Type B pancreatic cell (in vitro differentiated cells): ENCODE results near the gene NALCN. TPM values are rescaled to one million over a fixed set of nuclear protein-coding genes. Genes with fewer than 3 reads are reported as not detected.
"Not testable (repeated sequence)": the region's sequence is repeated elsewhere in the genome, so short reads cannot be mapped to it uniquely, and the experiment has no call there.

Experiments
- DNase-seq: peaks from one replicate; pipeline ENCODE4 v3.0.0; 2021; ENCODE audit warnings: mixed read lengths; ENCODE audit not compliant: unreplicated experiment; ENCODE audit errors: extremely low spot score
- H3K27ac Mint-ChIP-seq: 2 replicates; pipeline ENCODE4 v1.8.0; 2021; ENCODE audit warnings: mild to moderate bottlenecking, mixed read lengths
- H3K27me3 Mint-ChIP-seq: 2 replicates; pipeline ENCODE4 v1.8.0; 2021; ENCODE audit warnings: mixed read lengths
- H3K36me3 Mint-ChIP-seq: 2 replicates; pipeline ENCODE4 v1.8.0; 2021; ENCODE audit warnings: mixed read lengths
- H3K4me1 Mint-ChIP-seq: one replicate; pipeline ENCODE4 v1.8.0; 2021; ENCODE audit warnings: mixed read lengths; ENCODE audit not compliant: unreplicated experiment
- H3K4me3 Mint-ChIP-seq: 2 replicates; pipeline ENCODE4 v1.8.0; 2021; ENCODE audit warnings: mild to moderate bottlenecking, mixed read lengths
- H3K9me3 Mint-ChIP-seq: 2 replicates; pipeline ENCODE4 v1.8.0; 2021; ENCODE audit warnings: mixed read lengths
- CTCF ChIP-seq: fragments of 200-600 bp; sonication (generic); conservative IDR thresholded peaks from 2 replicates; pipeline ENCODE4 v1.5.0; 2021; ENCODE audit warnings: antibody characterized with exemption, mild to moderate bottlenecking
- total RNA-seq: library from RNA; stranded (reverse); gene quantifications from 2 replicates; pipeline ENCODE4 v1.2.1, GENCODE V29; 2021; ENCODE audit warnings: low replicate concordance

Gene NALCN
- total RNA-seq, 1 donor from 2014 or later: 0.70 TPM

- Mint-ChIP-seq H3K4me3 (no peak overlapping the region), H3K9me3 (no peaks in the 10 kb centered on the region), H3K27ac (no peak overlapping the region), H3K27me3 (no peaks in the 10 kb centered on the region), H3K4me1 (peaks cover 4% of the 10 kb centered on the region), H3K36me3 (no peaks in the 10 kb centered on the region)
- TF ChIP-seq CTCF: no peak
- DNase-seq: no peak
These were observed 92.7 kb downstream of the NALCN start for GRCh38 chr13:101323601-101324000.

GRCh38 chr13:101317986-101318523 lies 98.3 kb downstream of the NALCN start:
- H3K27me3 Mint-ChIP-seq: no peaks in the 10 kb centered on the region
- TF ChIP-seq CTCF: no peak
- no peak overlapping the region for H3K27ac Mint-ChIP-seq
- DNase-seq: no peak
- no peaks in the 10 kb centered on the region for H3K4me1 Mint-ChIP-seq
- no peak overlapping the region for H3K4me3 Mint-ChIP-seq
- H3K9me3 Mint-ChIP-seq: no peaks in the 10 kb centered on the region
- no peaks in the 10 kb centered on the region for H3K36me3 Mint-ChIP-seq

- DNase-seq, H3K4me1 Mint-ChIP-seq, H3K9me3 Mint-ChIP-seq, H3K27ac Mint-ChIP-seq, H3K4me3 Mint-ChIP-seq, H3K36me3 Mint-ChIP-seq, H3K27me3 Mint-ChIP-seq: not testable (repeated sequence)
These were observed 102.8 kb downstream of the NALCN start for GRCh38 chr13:101313479-101313878.

GRCh38 chr13:101309014-101309619 lies 107.2 kb downstream of the NALCN start:
- no peak for TF ChIP-seq CTCF
- Mint-ChIP-seq H3K27me3 (no peaks in the 10 kb centered on the region), H3K4me1 (no peaks in the 10 kb centered on the region), H3K36me3 (no peaks in the 10 kb centered on the region), H3K4me3 (no peak overlapping the region), H3K9me3 (no peaks in the 10 kb centered on the region), H3K27ac (no peak overlapping the region)
- DNase-seq: no peak

GRCh38 chr13:101308247-101309013 lies 107.9 kb downstream of the NALCN start:
- no peak overlapping the region for H3K27ac Mint-ChIP-seq
- H3K27me3 Mint-ChIP-seq: no peaks in the 10 kb centered on the region

More at GRCh38 chr13:101308247-101309013, 107.9 kb downstream of the NALCN start:
- Mint-ChIP-seq H3K4me3 (no peak overlapping the region), H3K36me3 (no peaks in the 10 kb centered on the region), H3K4me1 (no peaks in the 10 kb centered on the region), H3K9me3 (no peaks in the 10 kb centered on the region)
- TF ChIP-seq CTCF: no peak
- no peak for DNase-seq
